OCI-LY3 (cell line): ENCODE measurements around the gene HELZ.
"Not testable (repeated sequence)": the region's sequence is repeated elsewhere in the genome, so short reads cannot be mapped to it uniquely, and the experiment has no call there.

Experiments used
- H2AFZ ChIP-seq: fragments of 200-600, 300-600 bp; shearing (Covaris generic); 2 replicates; pipeline ENCODE4 v1.6.0; 2014; ENCODE audit warnings: antibody characterized with exemption, low read depth, low read length
- H3K27ac ChIP-seq: fragments of 200-600, 300-600 bp; sonication (generic); 2 replicates; pipeline ENCODE4 v1.5.1; 2014; ENCODE audit warnings: mild to moderate bottlenecking, low read length, moderate library complexity, mixed read lengths
- H3K27me3 ChIP-seq: fragments of 200-600, 300-600 bp; sonication (generic); 2 replicates; pipeline ENCODE4 v1.6.1; 2014; ENCODE audit warnings: low read depth, low read length, mixed read lengths
- H3K36me3 ChIP-seq: fragments of 200-600, 300-600 bp; sonication (generic); replicated peaks from 2 replicates; pipeline ENCODE3; 2014; ENCODE audit warnings: low read depth, low read length, mixed read lengths
- H3K4me1 ChIP-seq: fragments of 300-600, 200-600 bp; sonication (generic); 2 replicates; pipeline ENCODE4 v1.6.1; 2014; ENCODE audit warnings: low read length, mixed read lengths
- H3K4me2 ChIP-seq: fragments of 200-600, 300-600 bp; sonication (generic); 2 replicates; pipeline ENCODE4 v1.6.1; 2014; ENCODE audit warnings: low read length, mixed read lengths
- H3K4me3 ChIP-seq: fragments of 300-600, 200-600 bp; sonication (generic); 2 replicates; pipeline ENCODE4 v1.5.1; 2014; ENCODE audit warnings: antibody characterized with exemption, mild to moderate bottlenecking, low read length, moderate library complexity
- H3K79me2 ChIP-seq: fragments of 300-600, 200-600 bp; shearing (Covaris generic); 2 replicates; pipeline ENCODE4 v1.6.1; 2014; ENCODE audit warnings: mild to moderate bottlenecking, low read length, mixed read lengths
- H3K9ac ChIP-seq: fragments of 300-600, 200-600 bp; shearing (Covaris generic); 2 replicates; pipeline ENCODE4 v1.6.0; 2014; ENCODE audit warnings: mild to moderate bottlenecking, low read length, moderate library complexity
- H3K9me3 ChIP-seq: fragments of 200-600, 300-600 bp; shearing (Covaris generic); 2 replicates; pipeline ENCODE4 v1.6.1; 2014; ENCODE audit warnings: low read length, mixed read lengths; ENCODE audit not compliant: insufficient read depth
- H4K20me1 ChIP-seq: fragments of 200-600, 300-600 bp; sonication (generic); 2 replicates; pipeline ENCODE4 v1.6.1; 2016; ENCODE audit warnings: low read length, mixed read lengths; ENCODE audit not compliant: insufficient read depth
- EZH2phosphoT487 ChIP-seq: fragments of 200-600 bp; shearing (Covaris generic); IDR thresholded peaks from 2 replicates; pipeline ENCODE4 v1.6.1; 2018; ENCODE audit warnings: antibody characterized with exemption, mixed run types, low read depth
- TF ChIP-seq, protein P1 (sequence below): fragments of 200-600, 300-600 bp; sonication (generic); IDR thresholded peaks from 2 replicates; pipeline ENCODE4 v1.5.1; 2014; ENCODE audit warnings: antibody characterized with exemption, low read length, low read depth

Gene HELZ

DNA sequence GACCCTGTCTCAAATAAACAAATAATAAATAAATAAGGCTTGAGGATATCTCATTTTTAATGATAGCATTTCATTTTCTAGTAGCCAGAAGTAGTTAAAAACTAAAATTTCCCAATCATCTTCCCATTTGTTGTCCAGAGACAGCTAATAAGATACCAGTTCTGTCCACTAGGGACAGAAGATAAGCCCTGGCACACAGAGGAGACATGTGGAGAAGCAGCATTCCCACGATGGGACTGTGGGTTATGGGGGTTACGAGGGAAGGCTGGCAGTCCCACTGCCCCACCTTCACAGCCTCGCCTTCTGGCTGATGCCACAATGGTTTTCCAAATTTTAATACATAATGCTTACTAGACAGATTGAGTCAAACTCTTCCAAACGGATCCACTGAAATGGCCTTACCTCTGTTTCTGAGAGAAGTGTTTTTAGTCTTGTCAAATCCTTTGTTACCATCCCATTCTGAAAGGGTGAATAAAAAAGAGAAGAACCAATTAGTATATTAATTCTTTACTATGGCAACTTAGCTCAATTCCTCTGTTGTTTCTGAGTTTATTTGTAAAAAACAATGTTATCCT, 44.2 kb downstream of the HELZ start:
- Histone ChIP-seq H3K36me3 (peaks cover 9% of the 10 kb centered on the region), H3K4me3 (no peak overlapping the region), H2AFZ (no peak overlapping the region), H3K9ac (no peak overlapping the region), H3K27me3 (no peaks in the 10 kb centered on the region), H4K20me1 (no peaks in the 10 kb centered on the region), H3K27ac (no peak overlapping the region), H3K4me2 (no peak overlapping the region), H3K79me2 (no peaks in the 10 kb centered on the region), H3K9me3 (no peaks in the 10 kb centered on the region), H3K4me1 (no peaks in the 10 kb centered on the region)
- TF ChIP-seq EZH2phosphoT487, result no peak
- TF ChIP-seq, protein P1, sequence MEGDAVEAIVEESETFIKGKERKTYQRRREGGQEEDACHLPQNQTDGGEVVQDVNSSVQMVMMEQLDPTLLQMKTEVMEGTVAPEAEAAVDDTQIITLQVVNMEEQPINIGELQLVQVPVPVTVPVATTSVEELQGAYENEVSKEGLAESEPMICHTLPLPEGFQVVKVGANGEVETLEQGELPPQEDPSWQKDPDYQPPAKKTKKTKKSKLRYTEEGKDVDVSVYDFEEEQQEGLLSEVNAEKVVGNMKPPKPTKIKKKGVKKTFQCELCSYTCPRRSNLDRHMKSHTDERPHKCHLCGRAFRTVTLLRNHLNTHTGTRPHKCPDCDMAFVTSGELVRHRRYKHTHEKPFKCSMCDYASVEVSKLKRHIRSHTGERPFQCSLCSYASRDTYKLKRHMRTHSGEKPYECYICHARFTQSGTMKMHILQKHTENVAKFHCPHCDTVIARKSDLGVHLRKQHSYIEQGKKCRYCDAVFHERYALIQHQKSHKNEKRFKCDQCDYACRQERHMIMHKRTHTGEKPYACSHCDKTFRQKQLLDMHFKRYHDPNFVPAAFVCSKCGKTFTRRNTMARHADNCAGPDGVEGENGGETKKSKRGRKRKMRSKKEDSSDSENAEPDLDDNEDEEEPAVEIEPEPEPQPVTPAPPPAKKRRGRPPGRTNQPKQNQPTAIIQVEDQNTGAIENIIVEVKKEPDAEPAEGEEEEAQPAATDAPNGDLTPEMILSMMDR, result peak; percentile 33

DNA sequence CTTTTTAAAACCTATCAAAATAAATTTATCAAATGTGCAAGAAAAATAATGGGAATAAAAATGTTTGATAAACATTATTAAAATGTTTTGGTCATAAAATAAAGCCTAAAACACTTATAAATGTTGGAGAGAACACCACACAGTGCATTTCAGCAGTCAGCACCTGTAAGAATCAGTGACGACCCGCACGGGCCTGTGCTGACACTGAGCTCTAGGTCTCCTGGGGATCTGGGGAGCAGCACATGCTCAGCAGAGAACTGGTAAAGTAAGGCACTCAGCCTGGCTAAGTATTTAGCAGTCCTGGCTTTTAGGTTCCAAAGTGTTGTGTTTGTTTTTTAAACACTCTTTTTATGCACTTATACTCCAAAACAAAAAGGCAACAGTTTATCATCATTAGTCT, 46.9 kb downstream of the HELZ start:
- Histone ChIP-seq H2AFZ (no peak overlapping the region), H4K20me1 (no peaks in the 10 kb centered on the region), H3K79me2 (no peaks in the 10 kb centered on the region), H3K9me3 (no peaks in the 10 kb centered on the region), H3K9ac (no peak overlapping the region), H3K27ac (no peak overlapping the region), H3K4me1 (no peaks in the 10 kb centered on the region), H3K4me2 (no peak overlapping the region), H3K4me3 (no peak overlapping the region), H3K27me3 (no peaks in the 10 kb centered on the region), H3K36me3 (peaks cover 13% of the 10 kb centered on the region)
- TF ChIP-seq, protein P1, result no peak
- no peak for TF ChIP-seq EZH2phosphoT487

DNA sequence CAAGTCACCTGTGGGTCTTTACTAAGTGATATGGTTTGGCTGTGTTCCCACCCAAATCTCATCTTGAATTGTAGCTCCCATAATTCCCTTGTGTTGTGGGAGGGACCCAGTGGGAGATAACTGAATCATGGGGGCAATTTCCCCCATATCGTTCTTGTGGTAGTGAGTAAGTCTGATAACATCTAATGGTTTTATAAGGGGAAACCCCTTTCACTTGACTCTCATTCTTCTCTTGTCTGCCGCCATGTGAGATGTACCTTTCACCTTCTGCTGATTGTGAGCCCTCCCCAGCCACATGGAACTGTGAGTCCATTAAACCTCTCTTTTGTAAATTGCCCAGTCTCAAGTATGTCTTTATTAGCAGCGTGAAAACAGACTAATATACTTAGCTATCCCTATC, 48.0 kb downstream of the HELZ start:
- not testable (repeated sequence) for H4K20me1 ChIP-seq, H2AFZ ChIP-seq, H3K27me3 ChIP-seq, H3K4me3 ChIP-seq, H3K9me3 ChIP-seq, H3K9ac ChIP-seq, H3K4me2 ChIP-seq, H3K79me2 ChIP-seq, H3K27ac ChIP-seq, H3K4me1 ChIP-seq
- H3K36me3 ChIP-seq, result peaks cover 12% of the 10 kb centered on the region

DNA sequence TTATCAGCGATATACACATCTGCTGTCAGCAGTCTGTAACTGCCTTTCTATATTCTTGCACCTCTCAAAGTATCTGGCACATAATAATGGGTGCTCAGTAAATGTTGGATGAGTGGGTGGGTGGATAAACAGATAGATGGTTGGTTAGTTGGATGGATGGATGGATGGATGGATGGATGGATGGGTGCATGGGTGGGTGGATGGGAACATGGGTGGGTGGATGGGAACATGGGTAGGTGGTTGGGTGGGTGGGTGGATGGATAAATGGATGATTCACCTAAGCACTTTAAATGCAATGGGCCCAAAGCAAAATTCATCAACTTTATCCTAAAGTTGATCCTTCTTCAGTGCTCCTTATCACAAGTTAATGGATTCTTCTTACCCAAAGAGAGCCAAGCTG, 48.6 kb downstream of the HELZ start:
- peaks cover 12% of the 10 kb centered on the region for H3K36me3 ChIP-seq

More for the DNA sequence above, 48.6 kb downstream of the HELZ start:
- H3K9ac ChIP-seq, result no peak overlapping the region
- no peak overlapping the region for H3K4me2 ChIP-seq
- no peak overlapping the region for H3K27ac ChIP-seq
- H3K4me1 ChIP-seq, result no peaks in the 10 kb centered on the region
- TF ChIP-seq, protein P1, result no peak
- TF ChIP-seq EZH2phosphoT487, result no peak
- H3K4me3 ChIP-seq, result no peak overlapping the region
- no peaks in the 10 kb centered on the region for H4K20me1 ChIP-seq
- no peaks in the 10 kb centered on the region for H3K9me3 ChIP-seq
- H2AFZ ChIP-seq, result no peak overlapping the region
- no peaks in the 10 kb centered on the region for H3K27me3 ChIP-seq
- no peaks in the 10 kb centered on the region for H3K79me2 ChIP-seq
